Stomach smooth muscle (tissue), 2 donors: ENCODE measurements around the gene SPTBN2.

Experiments used
- H3K27ac ChIP-seq: one replicate; pipeline ENCODE4 v1.7.0; 2013; ENCODE audit warnings: mild to moderate bottlenecking, low read length, inconsistent platforms
- H3K27me3 ChIP-seq, 2 donors: one replicate each; pipeline ENCODE4 v1.7.0; 2013; ENCODE audit warnings: low read length in 2 of 2; ENCODE audit not compliant: insufficient read depth in 2 of 2, control insufficient read depth in 1 of 2
- H3K36me3 ChIP-seq, 2 donors: one replicate each; pipeline ENCODE4 v1.7.0; 2013; ENCODE audit warnings: low read length in 2 of 2; ENCODE audit not compliant: control insufficient read depth in 2 of 2, insufficient read depth in 2 of 2
- H3K4me1 ChIP-seq: one replicate; pipeline ENCODE4 v1.7.0; 2013; ENCODE audit warnings: low read length; ENCODE audit not compliant: control insufficient read depth, insufficient read depth
- H3K4me3 ChIP-seq, 2 donors: one replicate each; pipeline ENCODE4 v1.7.0; 2013; ENCODE audit warnings: low read length in 2 of 2
- H3K9ac ChIP-seq, 2 donors: one replicate each; pipeline ENCODE4 v1.7.0; 2013; ENCODE audit warnings: low read length in 2 of 2, mild to moderate bottlenecking in 1 of 2
- H3K9me3 ChIP-seq, 2 donors: one replicate each; pipeline ENCODE4 v1.7.0; 2013; ENCODE audit warnings: low read length in 2 of 2; ENCODE audit not compliant: control insufficient read depth in 2 of 2
- donor health status: healthy.
- donor health status: Pancreatic carcinoma.

Gene SPTBN2

GRCh38 chr11:66715346-66716085 is 13.5 kb downstream of the SPTBN2 start:
- Histone ChIP-seq H3K9me3 (no peaks in the 10 kb centered on the region), H3K9ac (no peak overlapping the region), H3K36me3 (no peaks in the 10 kb centered on the region), H3K27ac (no peak overlapping the region), H3K27me3 (peaks cover 0 to 5% of the 10 kb centered on the region in 2 donors), H3K4me3 (no peak overlapping the region), H3K4me1 (no peaks in the 10 kb centered on the region)

- no peaks in the 10 kb centered on the region for H3K36me3 ChIP-seq
- no peak overlapping the region for H3K4me3 ChIP-seq
Measured at GRCh38 chr11:66713746-66714480, 15.1 kb downstream of the SPTBN2 start.

GRCh38 chr11:66710384-66710930 is 18.6 kb downstream of the SPTBN2 start:
- Histone ChIP-seq H3K4me1 (no peaks in the 10 kb centered on the region), H3K9me3 (no peaks in the 10 kb centered on the region), H3K9ac (no peak overlapping the region), H3K27me3 (no peaks in the 10 kb centered on the region), H3K36me3 (no peaks in the 10 kb centered on the region), H3K27ac (no peak overlapping the region), H3K4me3 (no peak overlapping the region)

More at GRCh38 chr11:66713746-66714480, 15.1 kb downstream of the SPTBN2 start:
- Histone ChIP-seq H3K9ac (no peak overlapping the region), H3K27me3 (peaks cover 0 to 2% of the 10 kb centered on the region in 2 donors), H3K27ac (no peak overlapping the region), H3K4me1 (no peaks in the 10 kb centered on the region), H3K9me3 (no peaks in the 10 kb centered on the region)

DNA sequence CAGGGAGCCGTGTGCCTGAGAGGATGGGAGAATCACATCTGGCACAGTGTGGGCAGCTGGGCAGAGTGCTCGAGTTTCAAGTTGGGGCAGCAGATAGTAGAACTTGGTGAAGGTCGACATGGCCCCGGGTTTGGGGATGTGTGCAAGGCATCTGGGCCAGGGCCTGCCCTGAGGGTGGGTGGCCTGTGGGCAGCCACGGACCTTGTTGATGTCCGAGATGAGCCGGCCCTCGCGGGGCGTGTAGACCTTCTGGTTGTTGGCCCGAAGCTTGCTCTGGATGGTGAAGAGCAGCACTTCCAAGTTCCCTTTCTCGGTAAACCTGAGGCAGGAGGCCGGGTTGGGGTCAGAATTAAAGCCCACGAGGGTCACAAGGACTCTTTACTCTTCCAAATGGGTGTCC is 20.3 kb downstream of the SPTBN2 start:
- no peaks in the 10 kb centered on the region for H3K9me3 ChIP-seq
- H3K27ac ChIP-seq: no peak overlapping the region

GRCh38 chr11:66708094-66708493 is 20.9 kb downstream of the SPTBN2 start:
- Histone ChIP-seq H3K4me1 (no peaks in the 10 kb centered on the region), H3K36me3 (no peaks in the 10 kb centered on the region), H3K27me3 (no peaks in the 10 kb centered on the region)

More for the DNA sequence above, 20.3 kb downstream of the SPTBN2 start:
- H3K27me3 ChIP-seq: no peaks in the 10 kb centered on the region
- H3K4me1 ChIP-seq: no peaks in the 10 kb centered on the region
- H3K9ac ChIP-seq: no peak overlapping the region
- H3K36me3 ChIP-seq: no peaks in the 10 kb centered on the region
- no peak overlapping the region for H3K4me3 ChIP-seq

GRCh38 chr11:66707486-66707885 is 21.5 kb downstream of the SPTBN2 start:
- Histone ChIP-seq H3K9me3 (no peaks in the 10 kb centered on the region), H3K27me3 (no peaks in the 10 kb centered on the region), H3K4me3 (no peak overlapping the region), H3K4me1 (no peaks in the 10 kb centered on the region), H3K36me3 (no peaks in the 10 kb centered on the region), H3K9ac (no peak overlapping the region), H3K27ac (no peak overlapping the region)

More at GRCh38 chr11:66708094-66708493, 20.9 kb downstream of the SPTBN2 start:
- no peak overlapping the region for H3K27ac ChIP-seq
- H3K9ac ChIP-seq: no peak overlapping the region
- no peaks in the 10 kb centered on the region for H3K9me3 ChIP-seq
- H3K4me3 ChIP-seq: no peak overlapping the region

- Histone ChIP-seq H3K36me3 (no peaks in the 10 kb centered on the region), H3K27me3 (no peaks in the 10 kb centered on the region), H3K4me1 (no peaks in the 10 kb centered on the region), H3K4me3 (no peak overlapping the region), H3K27ac (no peak overlapping the region), H3K9me3 (no peaks in the 10 kb centered on the region), H3K9ac (no peak overlapping the region)
Measured at GRCh38 chr11:66706989-66707388, 22.0 kb downstream of the SPTBN2 start.

- H3K9ac ChIP-seq: no peak overlapping the region
- no peak overlapping the region for H3K27ac ChIP-seq
- H3K4me3 ChIP-seq: no peak overlapping the region
- no peaks in the 10 kb centered on the region for H3K36me3 ChIP-seq
- no peaks in the 10 kb centered on the region for H3K9me3 ChIP-seq
- H3K27me3 ChIP-seq: no peaks in the 10 kb centered on the region
- H3K4me1 ChIP-seq: no peaks in the 10 kb centered on the region
Measured at GRCh38 chr11:66705587-66706335, 23.3 kb downstream of the SPTBN2 start.

GRCh38 chr11:66704659-66705360 is 24.2 kb downstream of the SPTBN2 start:
- Histone ChIP-seq H3K36me3 (no peaks in the 10 kb centered on the region), H3K4me1 (no peaks in the 10 kb centered on the region), H3K9me3 (no peaks in the 10 kb centered on the region), H3K27ac (no peak overlapping the region), H3K27me3 (no peaks in the 10 kb centered on the region), H3K4me3 (no peak overlapping the region), H3K9ac (no peak overlapping the region)
